ENCODE results near the gene PPP1R1C. TPM values are rescaled to one million over a fixed set of nuclear protein-coding genes. Genes with fewer than 3 reads are reported as not detected.

The PPP1R1C gene, protein sequence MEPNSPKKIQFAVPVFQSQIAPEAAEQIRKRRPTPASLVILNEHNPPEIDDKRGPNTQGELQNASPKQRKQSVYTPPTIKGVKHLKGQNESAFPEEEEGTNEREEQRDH
- 10 to 100 TPM in 1 of 4 donors, 1 to 10 TPM in 1, not detected in 2; 1.1 to 27.4 TPM for total RNA-seq

DNA sequence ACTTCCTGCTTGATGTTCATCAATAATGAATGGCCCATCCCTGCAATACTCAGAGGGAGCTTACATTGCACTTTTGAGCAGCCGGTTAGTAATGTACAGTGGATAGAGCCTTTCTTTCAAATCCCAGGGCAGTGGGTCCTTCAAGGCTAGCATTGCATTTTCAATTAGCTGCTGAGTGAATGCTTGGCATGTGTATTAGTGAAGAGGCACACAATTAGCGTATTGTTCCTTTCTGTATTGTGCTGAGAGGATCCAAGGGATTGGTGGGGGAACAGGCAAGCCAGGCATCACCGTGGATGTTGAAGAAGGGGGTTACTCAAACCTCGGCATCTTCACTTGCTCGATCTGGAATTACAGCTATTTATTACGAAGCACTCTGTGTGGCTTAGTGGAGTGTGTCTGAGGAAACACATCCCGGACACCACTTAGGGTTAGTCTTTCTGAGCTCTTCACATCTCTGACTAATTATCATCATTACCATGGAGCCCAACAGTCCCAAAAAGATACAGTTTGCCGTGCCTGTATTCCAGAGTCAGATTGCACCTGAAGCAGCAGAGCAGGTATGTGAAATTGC, at the start of gene PPP1R1C:
Gene PPP1R1C, plus strand, starts transcription at position 222 of the 574 bp plus-strand sequence. Its CDS starts 258 bp downstream, at position 480.
- H3K36me3 ChIP-seq, result peaks cover 0 to 2% of the 10 kb centered on the region in 2 donors
- H3K27me3 ChIP-seq, result no peaks in the 10 kb centered on the region
- no peaks in the 10 kb centered on the region for H3K4me1 ChIP-seq
- no peak for TF ChIP-seq POLR2A (IDR thresholded peaks at IDR 0.05)
- TF ChIP-seq, protein P1, sequence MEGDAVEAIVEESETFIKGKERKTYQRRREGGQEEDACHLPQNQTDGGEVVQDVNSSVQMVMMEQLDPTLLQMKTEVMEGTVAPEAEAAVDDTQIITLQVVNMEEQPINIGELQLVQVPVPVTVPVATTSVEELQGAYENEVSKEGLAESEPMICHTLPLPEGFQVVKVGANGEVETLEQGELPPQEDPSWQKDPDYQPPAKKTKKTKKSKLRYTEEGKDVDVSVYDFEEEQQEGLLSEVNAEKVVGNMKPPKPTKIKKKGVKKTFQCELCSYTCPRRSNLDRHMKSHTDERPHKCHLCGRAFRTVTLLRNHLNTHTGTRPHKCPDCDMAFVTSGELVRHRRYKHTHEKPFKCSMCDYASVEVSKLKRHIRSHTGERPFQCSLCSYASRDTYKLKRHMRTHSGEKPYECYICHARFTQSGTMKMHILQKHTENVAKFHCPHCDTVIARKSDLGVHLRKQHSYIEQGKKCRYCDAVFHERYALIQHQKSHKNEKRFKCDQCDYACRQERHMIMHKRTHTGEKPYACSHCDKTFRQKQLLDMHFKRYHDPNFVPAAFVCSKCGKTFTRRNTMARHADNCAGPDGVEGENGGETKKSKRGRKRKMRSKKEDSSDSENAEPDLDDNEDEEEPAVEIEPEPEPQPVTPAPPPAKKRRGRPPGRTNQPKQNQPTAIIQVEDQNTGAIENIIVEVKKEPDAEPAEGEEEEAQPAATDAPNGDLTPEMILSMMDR (IDR thresholded peaks at IDR 0.05), result no peak
- intact Hi-C loops (cut with DNase I; ENCODE audit: low total_unique reads), result no loop called here
- no peaks in the 10 kb centered on the region for H3K9me3 ChIP-seq
- H3K27ac ChIP-seq, result no peak within 1 kb of the TSS
- DNase-seq, result no peak
- H3K4me3 ChIP-seq, result no peak within 1 kb of the TSS

DNA sequence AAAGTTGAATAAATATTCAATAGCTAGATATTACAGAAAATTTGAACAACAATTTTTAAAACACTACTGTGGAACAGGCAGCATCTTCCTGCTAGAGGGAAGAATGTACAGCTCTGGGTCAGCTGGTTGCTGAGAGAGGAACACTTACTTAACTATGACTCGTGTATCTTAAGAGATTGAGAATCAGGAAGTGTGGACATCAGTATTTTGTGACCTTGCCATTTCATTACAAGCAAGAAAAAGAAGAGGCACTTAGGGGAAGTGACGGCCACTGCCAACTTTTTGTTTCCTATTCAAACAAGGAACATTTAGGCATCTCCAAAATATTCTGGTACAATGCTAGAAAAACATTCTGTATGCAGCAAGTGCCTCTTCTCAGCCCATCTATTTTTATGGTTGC, 48.2 kb upstream of the PPP1R1C start:
- no peak for DNase-seq
- no peak for TF ChIP-seq POLR2A (IDR thresholded peaks at IDR 0.05)
- TF ChIP-seq, protein P1 (IDR thresholded peaks at IDR 0.05), result no peak
- Histone ChIP-seq H3K9me3 (no peaks in the 10 kb centered on the region), H3K4me1 (no peaks in the 10 kb centered on the region), H3K27ac (no peak overlapping the region), H3K4me3 (no peak overlapping the region), H3K27me3 (no peaks in the 10 kb centered on the region), H3K36me3 (no peaks in the 10 kb centered on the region)
- intact Hi-C loops (cut with DNase I; ENCODE audit: low total_unique reads), result no loop called here

DNA sequence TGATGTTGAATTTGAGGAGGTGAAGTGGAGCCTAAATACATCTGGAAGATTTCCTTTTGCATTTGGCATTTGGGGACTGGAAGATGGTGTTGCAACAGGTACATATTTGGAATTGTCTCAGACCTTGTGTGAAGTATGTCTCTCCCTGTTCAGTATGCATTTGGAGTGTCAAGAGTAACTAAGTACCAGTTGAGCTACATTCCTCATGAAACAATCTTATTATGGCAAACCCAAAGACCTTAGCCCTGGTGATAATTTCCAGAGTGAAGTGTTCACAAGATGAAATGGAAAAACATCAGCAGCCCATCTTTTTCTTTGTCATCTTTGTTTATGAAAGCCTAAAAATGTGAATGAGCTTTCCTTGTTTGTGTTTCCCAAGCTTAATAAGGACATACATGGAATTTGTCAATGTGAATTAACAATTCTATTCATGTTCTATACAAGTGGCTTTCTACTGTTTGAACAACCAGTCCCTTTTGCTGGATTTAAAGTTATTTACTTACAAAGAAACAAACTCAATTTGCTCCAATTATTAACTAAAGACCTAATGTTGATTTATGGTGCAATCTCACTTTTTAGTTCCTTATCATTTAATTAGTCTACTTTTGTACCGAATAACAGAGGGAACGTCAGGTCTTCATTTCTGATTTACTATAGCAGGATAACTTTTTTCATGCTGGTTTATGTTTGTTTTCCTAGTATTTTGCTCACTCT, 42.1 kb upstream of the PPP1R1C start:
- H3K9me3 ChIP-seq, result no peaks in the 10 kb centered on the region
- H3K4me1 ChIP-seq, result no peaks in the 10 kb centered on the region
- H3K36me3 ChIP-seq, result no peaks in the 10 kb centered on the region
- intact Hi-C loops (cut with DNase I; ENCODE audit: low total_unique reads), result no loop called here
- H3K27ac ChIP-seq, result no peak overlapping the region
- H3K4me3 ChIP-seq, result no peak overlapping the region
- H3K27me3 ChIP-seq, result no peaks in the 10 kb centered on the region
- no peak for DNase-seq
- TF ChIP-seq POLR2A (IDR thresholded peaks at IDR 0.05), result no peak
- TF ChIP-seq, protein P1 (IDR thresholded peaks at IDR 0.05), result no peak

DNA sequence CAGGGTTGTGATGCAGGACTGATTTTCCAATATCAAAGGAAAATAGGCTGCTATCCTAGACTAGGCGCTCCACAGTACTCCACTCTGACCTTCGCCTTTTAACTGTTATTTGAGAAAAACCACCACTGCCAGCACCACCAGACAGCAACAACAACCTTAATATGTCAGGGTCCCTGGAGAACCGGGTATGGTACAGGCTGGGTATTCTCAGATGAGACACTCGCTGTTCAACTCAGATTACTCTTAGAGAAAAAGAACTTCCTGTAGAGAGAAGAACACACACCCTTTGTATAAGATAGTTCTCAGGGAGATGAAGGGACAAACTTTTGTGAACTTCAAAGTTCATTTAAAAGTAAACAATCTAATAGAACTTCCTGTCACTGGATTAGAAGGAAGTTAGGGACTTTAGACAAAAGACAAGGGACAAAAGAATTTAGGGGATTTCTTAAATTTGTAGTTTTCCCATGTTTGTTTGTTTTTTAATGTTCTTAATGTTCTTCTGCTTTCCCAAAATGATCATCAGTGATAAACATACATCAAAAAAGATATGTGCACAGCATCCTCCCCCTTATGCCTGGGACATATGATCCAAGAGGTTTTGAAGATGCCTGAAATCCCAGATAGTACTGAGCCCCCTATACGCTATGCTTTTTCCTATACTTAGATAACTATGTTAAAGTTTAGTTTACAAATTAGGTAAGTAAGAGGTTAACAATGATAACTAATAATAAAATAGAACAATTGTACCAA, 41.3 kb upstream of the PPP1R1C start:
- TF ChIP-seq POLR2A (IDR thresholded peaks at IDR 0.05), result no peak
- TF ChIP-seq, protein P1 (IDR thresholded peaks at IDR 0.05), result no peak
- Histone ChIP-seq H3K4me1 (no peaks in the 10 kb centered on the region), H3K27ac (no peak overlapping the region), H3K36me3 (no peaks in the 10 kb centered on the region), H3K27me3 (no peaks in the 10 kb centered on the region), H3K9me3 (no peaks in the 10 kb centered on the region), H3K4me3 (no peak overlapping the region)
- DNase-seq, result no peak
- intact Hi-C loops (cut with DNase I; ENCODE audit: low total_unique reads), result no loop called here

DNA sequence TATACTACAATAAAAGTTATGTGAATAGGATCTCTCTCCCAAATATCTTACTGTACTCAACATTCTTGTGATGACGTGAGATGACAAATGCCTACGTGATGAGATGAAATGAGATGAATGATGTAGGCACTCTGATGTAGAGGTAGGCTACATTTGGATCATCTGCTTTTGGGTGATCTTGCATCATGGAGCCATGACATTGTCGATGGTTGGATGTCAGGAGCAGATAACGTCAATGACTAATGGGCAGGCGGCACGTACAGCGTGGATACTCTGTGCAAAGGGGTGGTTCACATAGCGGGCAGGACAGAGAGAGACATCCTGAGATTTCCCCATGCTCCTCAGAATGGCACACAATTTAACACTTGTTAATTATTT, 40.8 kb upstream of the PPP1R1C start:
- H3K4me1 ChIP-seq, result no peaks in the 10 kb centered on the region
- H3K4me3 ChIP-seq, result no peak overlapping the region
- TF ChIP-seq, protein P1 (IDR thresholded peaks at IDR 0.05), result no peak
- TF ChIP-seq POLR2A (IDR thresholded peaks at IDR 0.05), result no peak
- intact Hi-C loops (cut with DNase I; ENCODE audit: low total_unique reads), result no loop called here
- no peaks in the 10 kb centered on the region for H3K27me3 ChIP-seq
- H3K27ac ChIP-seq, result no peak overlapping the region
- H3K9me3 ChIP-seq, result no peaks in the 10 kb centered on the region
- DNase-seq, result no peak
- no peaks in the 10 kb centered on the region for H3K36me3 ChIP-seq

All from uterus (tissue), 4 donors.